H1 (cell line): ENCODE results near the gene TTC21A. TPM values are rescaled to one million over a fixed set of nuclear protein-coding genes. Genes with fewer than 3 reads are reported as not detected.

ENCODE experiments used
- CTCF ChIA-PET: fragments of 300-600 bp; sonication (Branson Sonifier 250); formaldehyde crosslinking; loops from one replicate; lab custom pipeline; 2021; ENCODE audit not compliant: partially characterized antibody; lab: Charles Lee
- POLR2A ChIA-PET: fragments of 300-600 bp; sonication (Branson Sonifier 250); formaldehyde crosslinking; loops from one replicate; lab custom pipeline; 2021; ENCODE audit warnings: inconsistent platforms; ENCODE audit not compliant: partially characterized antibody; lab: Charles Lee
- DNase-seq, 2 experiments: peaks; one replicate each; pipeline versions ENCODE4 v3.0.0 to v3.0.0-alpha.2; 2010 to 2022; ENCODE audit warnings: low spot score in 2 of 2, low read depth in 1 of 2, mixed read lengths in 1 of 2
- FAIRE-seq: peaks from 2 replicates; lab custom pipeline; 2011; peaks lifted over from hg19 to GRCh38; lab: Jason Lieb, UNC
- H2AFZ ChIP-seq: 2 replicates; pipeline ENCODE4 v1.8.1; 2012; ENCODE audit warnings: low read length, inconsistent platforms
- H2AK5ac ChIP-seq: 2 replicates; pipeline ENCODE4 v1.6.1; 2013; ENCODE audit warnings: low read depth, low read length
- H2BK120ac ChIP-seq: replicated peaks from 2 replicates; pipeline ENCODE3; 2013; ENCODE audit warnings: low read depth, low read length, inconsistent platforms
- H2BK12ac ChIP-seq: 2 replicates; pipeline ENCODE4 v1.6.1; 2013; ENCODE audit warnings: low read depth, low read length
- H2BK15ac ChIP-seq: 2 replicates; pipeline ENCODE4 v1.6.1; 2013; ENCODE audit warnings: low read length
- H2BK20ac ChIP-seq: 2 replicates; pipeline ENCODE4 v1.6.1; 2013; ENCODE audit warnings: low read length
- H2BK5ac ChIP-seq: 2 replicates; pipeline ENCODE4 v1.6.1; 2013; ENCODE audit warnings: low read depth, low read length
- H3K14ac ChIP-seq: 2 replicates; pipeline ENCODE4 v1.6.1; 2013; ENCODE audit warnings: inconsistent platforms; ENCODE audit not compliant: insufficient read length
- H3K18ac ChIP-seq: 2 replicates; pipeline ENCODE4 v1.6.1; 2013; ENCODE audit warnings: low read length; ENCODE audit errors: extremely low read depth
- H3K23ac ChIP-seq: 2 replicates; pipeline ENCODE4 v1.6.1; 2013; ENCODE audit warnings: inconsistent platforms; ENCODE audit not compliant: insufficient read length
- H3K23me2 ChIP-seq: 2 replicates; pipeline ENCODE4 v1.6.1; 2013; ENCODE audit warnings: low read depth, low read length
- H3K27ac ChIP-seq: 2 replicates; pipeline ENCODE4 v1.6.1; 2011; ENCODE audit warnings: low read depth, low read length, inconsistent platforms
- H3K27me3 ChIP-seq, 4 experiments: replicated peaks in 1 of 4; 1 replicate in 1 of 4; 2 replicates in 3 of 4; pipeline versions ENCODE4 v1.6.1 to v1.8.1; 2011 to 2013; ENCODE audit warnings: low read length in 3 of 4, mild to moderate bottlenecking in 3 of 4, inconsistent platforms in 2 of 4, mixed read lengths in 2 of 4, moderate library complexity in 1 of 4; ENCODE audit not compliant: control insufficient read depth in 3 of 4, insufficient read depth in 3 of 4; ENCODE audit errors: extremely low read depth in 1 of 4
- H3K36me3 ChIP-seq, 4 experiments: 2 replicates each; pipeline versions ENCODE4 v1.6.1 to v1.8.1; 2011 to 2013; ENCODE audit warnings: mild to moderate bottlenecking in 4 of 4, low read length in 3 of 4, moderate library complexity in 2 of 4, control low read depth in 1 of 4, inconsistent platforms in 1 of 4; ENCODE audit not compliant: insufficient read depth in 4 of 4, control insufficient read depth in 2 of 4
- H3K4ac ChIP-seq: replicated peaks from 2 replicates; pipeline ENCODE3; 2013; ENCODE audit warnings: low read length, low read depth, mixed read lengths, inconsistent platforms; ENCODE audit not compliant: insufficient read length
- H3K4me1 ChIP-seq, 4 experiments: replicated peaks in 1 of 4; 1 replicate in 1 of 4; 2 replicates in 3 of 4; pipeline versions ENCODE4 v1.6.1 to v1.8.1; 2011 to 2013; ENCODE audit warnings: low read length in 3 of 4, inconsistent platforms in 2 of 4, mixed read lengths in 1 of 4; ENCODE audit not compliant: insufficient read depth in 4 of 4, control insufficient read depth in 3 of 4
- H3K4me2 ChIP-seq, 2 experiments: 2 replicates each; pipeline versions ENCODE4 v1.6.1 to v1.8.1; 2011 to 2013; ENCODE audit warnings: low read depth in 2 of 2, low read length in 2 of 2, control low read depth in 1 of 2, inconsistent platforms in 1 of 2, mild to moderate bottlenecking in 1 of 2; ENCODE audit not compliant: insufficient read depth in 1 of 2
- H3K4me3 ChIP-seq, 4 experiments: fragments of 200-600, 300-600 bp in 1 of 4; sonication (generic), shearing (Covaris generic), sonication (Bioruptor Twin) in 1 of 4; 2 replicates each; pipeline versions ENCODE4 v1.5.1 to v1.8.1; 2011 to 2016; ENCODE audit warnings: low read length in 4 of 4, low read depth in 3 of 4, control low read depth in 2 of 4, inconsistent platforms in 2 of 4, mild to moderate bottlenecking in 2 of 4, mixed read lengths in 1 of 4, moderate library complexity in 1 of 4; ENCODE audit not compliant: insufficient read depth in 2 of 4; ENCODE audit errors: extremely low read depth in 1 of 4
- H3K56ac ChIP-seq: replicated peaks from 2 replicates; pipeline ENCODE3; 2013; ENCODE audit warnings: low read depth, mild to moderate bottlenecking, mixed read lengths, low read length, inconsistent platforms; ENCODE audit not compliant: insufficient read length
- H3K79me1 ChIP-seq: 2 replicates; pipeline ENCODE4 v1.6.1; 2013; ENCODE audit warnings: low read depth, low read length, control low read depth
- H3K79me2 ChIP-seq, 2 experiments: 2 replicates each; pipeline versions ENCODE4 v1.6.1 to v1.8.1; 2012 to 2013; ENCODE audit warnings: low read length in 2 of 2, mild to moderate bottlenecking in 2 of 2, inconsistent platforms in 1 of 2; ENCODE audit not compliant: insufficient read depth in 2 of 2, control insufficient read depth in 1 of 2
- H3K9ac ChIP-seq, 4 experiments: replicated peaks in 1 of 4; 1 replicate in 1 of 4; 2 replicates in 3 of 4; pipeline versions ENCODE4 v1.6.1 to v1.8.1; 2011 to 2013; ENCODE audit warnings: low read depth in 3 of 4, low read length in 3 of 4, control low read depth in 2 of 4, mild to moderate bottlenecking in 2 of 4, moderate library complexity in 2 of 4, inconsistent platforms in 1 of 4; ENCODE audit errors: extremely low read depth in 1 of 4
- H3K9me3 ChIP-seq, 2 experiments: 2 replicates each; pipeline versions ENCODE4 v1.6.1 to v1.8.1; 2012 to 2013; ENCODE audit warnings: mild to moderate bottlenecking in 2 of 2, moderate library complexity in 2 of 2, control low read depth in 1 of 2, inconsistent platforms in 1 of 2, low read depth in 1 of 2, low read length in 1 of 2, mixed read lengths in 1 of 2; ENCODE audit not compliant: insufficient read depth in 2 of 2
- H4K20me1 ChIP-seq, 2 experiments: replicated peaks in 1 of 2; 2 replicates each; pipeline versions ENCODE3 to v1.8.1; 2011 to 2013; ENCODE audit warnings: inconsistent platforms in 2 of 2, low read length in 2 of 2, mild to moderate bottlenecking in 1 of 2; ENCODE audit not compliant: insufficient read depth in 2 of 2, control insufficient read depth in 1 of 2
- H4K5ac ChIP-seq: 2 replicates; pipeline ENCODE4 v1.6.1; 2013; ENCODE audit warnings: low read length, low read depth, mixed read lengths, inconsistent platforms; ENCODE audit not compliant: insufficient read length
- H4K8ac ChIP-seq: 2 replicates; pipeline ENCODE4 v1.8.0; 2013; ENCODE audit warnings: mild to moderate bottlenecking, moderate library complexity, low read length, inconsistent platforms; ENCODE audit not compliant: insufficient read depth; ENCODE audit errors: extremely low read depth
- H4K91ac ChIP-seq: replicated peaks from 2 replicates; pipeline ENCODE3; 2013; ENCODE audit warnings: low read length, mixed read lengths, inconsistent platforms; ENCODE audit not compliant: insufficient read length
- ATF2 ChIP-seq: IDR thresholded peaks from 2 replicates; pipeline ENCODE4 v1.6.1; 2012; ENCODE audit warnings: low read length, inconsistent platforms
- ATF3 ChIP-seq: IDR thresholded peaks from 2 replicates; pipeline ENCODE4 v1.6.1; 2011; ENCODE audit warnings: low read depth, mild to moderate bottlenecking, low read length; ENCODE audit not compliant: insufficient read depth
- CREB1 ChIP-seq: IDR thresholded peaks from 2 replicates; pipeline ENCODE4 v1.6.1; 2012; ENCODE audit warnings: inconsistent platforms
- MAX ChIP-seq: IDR thresholded peaks from 2 replicates; pipeline ENCODE4 v1.6.1; 2012; ENCODE audit warnings: inconsistent platforms
- WGBS, 2 experiments: shearing (Covaris generic) in 1 of 2; methylation state at CpG; one replicate each; pipeline versions ENCODE4 v1.1.6 to v1.1.7; 2013 to 2015; ENCODE audit warnings: low lambda C conversion rate in 2 of 2, mixed read lengths in 2 of 2, inconsistent platforms in 1 of 2, low coverage in 1 of 2, missing lambda C conversion rate in 1 of 2; ENCODE audit not compliant: insufficient replicate concordance in 2 of 2, insufficient coverage in 1 of 2, insufficient read length in 1 of 2; ENCODE audit errors: extremely low coverage in 1 of 2, missing lambda C conversion rate in 1 of 2; 5-methylcytosine and 5-hydroxymethylcytosine counted together
- polyA plus RNA-seq, 7 experiments: library from polyadenylated mRNA; depleted of rRNA in 3 of 7; stranded (reverse) in 5 of 7; unstranded in 2 of 7; fragments of >200 nt in 5 of 7; fragments of 200-250 nt in 2 of 7; gene quantifications; 1 replicate in 5 of 7; 2 replicates in 1 of 7; 4 replicates in 1 of 7; pipeline versions ENCODE4 v1.2.1 to v1.2.3, GENCODE V29; 2011 to 2013; ENCODE audit warnings: missing spikeins in 2 of 7, mixed read lengths in 2 of 7
- total RNA-seq: library from RNA; stranded (reverse); fragmentation: NEBNext Ultra II Directional; extraction: Animal tissue kit (Norgen Biotek cat#: 25700); gene quantifications from 2 replicates; pipeline ENCODE4 v1.2.1, GENCODE V29; 2021

The TTC21A gene
- total and polyA plus RNA-seq, 2 of the 8 experiments (the other 6 are each of a cell fraction or from before 2014, with no cell fraction given): 2.3 to 2.8 TPM

GRCh38 chr3:39135170-39135805, 27.8 kb downstream of the TTC21A start:
- Histone ChIP-seq H3K4me3 (no peak overlapping the region), H2BK120ac (no peak overlapping the region), H4K5ac (no peak overlapping the region), H2BK12ac (no peak overlapping the region), H2AFZ (no peak overlapping the region), H3K4me2 (no peak overlapping the region), H3K18ac (no peak overlapping the region), H3K4me1 (no peaks in the 10 kb centered on the region), H3K27me3 (no peaks in the 10 kb centered on the region), H3K23ac (no peak overlapping the region), H2AK5ac (no peak overlapping the region), H3K4ac (no peak overlapping the region), H4K8ac (no peak overlapping the region; the same call in 1 of the 2 replicates), H2BK5ac (no peak overlapping the region), H3K14ac (no peak overlapping the region), H2BK15ac (no peak overlapping the region), H3K9me3 (no peaks in the 10 kb centered on the region), H4K91ac (no peak overlapping the region), H3K79me2 (no peaks in the 10 kb centered on the region), H3K79me1 (no peaks in the 10 kb centered on the region), H4K20me1 (no peaks in the 10 kb centered on the region), H3K9ac (no peak overlapping the region), H3K27ac (no peak overlapping the region), H3K23me2 (no peaks in the 10 kb centered on the region), H2BK20ac (no peak overlapping the region), H3K36me3 (no peaks in the 10 kb centered on the region), H3K56ac (no peak overlapping the region)
- ChIA-PET CTCF (interaction anchor here (1.0 to 12.8 kb wide), 6 partner anchors 8 to 157 kb away, joined by 3 to 366 read pairs (median 6); partner anchors contain the start of gene XIRP1), POLR2A (interaction anchor here (0.7 to 3.3 kb wide), 2 partner anchors 9 to 85 kb away, joined by 4 to 13 read pairs; no protein-coding TSS in a partner anchor)
- FAIRE-seq (no peak), DNase-seq (no peak)
- TF ChIP-seq ATF3: no peak
- TF ChIP-seq ATF2: no peak
- no peak for TF ChIP-seq MAX
- no peak for TF ChIP-seq CREB1
- 81% methylated on average over 8 of the region's 8 CpGs; no CpG with 5 or more reads in 1 of the 2 experiments for WGBS, 2 experiments
